ENCODE data around the gene BMPER.

Gene BMPER

DNA sequence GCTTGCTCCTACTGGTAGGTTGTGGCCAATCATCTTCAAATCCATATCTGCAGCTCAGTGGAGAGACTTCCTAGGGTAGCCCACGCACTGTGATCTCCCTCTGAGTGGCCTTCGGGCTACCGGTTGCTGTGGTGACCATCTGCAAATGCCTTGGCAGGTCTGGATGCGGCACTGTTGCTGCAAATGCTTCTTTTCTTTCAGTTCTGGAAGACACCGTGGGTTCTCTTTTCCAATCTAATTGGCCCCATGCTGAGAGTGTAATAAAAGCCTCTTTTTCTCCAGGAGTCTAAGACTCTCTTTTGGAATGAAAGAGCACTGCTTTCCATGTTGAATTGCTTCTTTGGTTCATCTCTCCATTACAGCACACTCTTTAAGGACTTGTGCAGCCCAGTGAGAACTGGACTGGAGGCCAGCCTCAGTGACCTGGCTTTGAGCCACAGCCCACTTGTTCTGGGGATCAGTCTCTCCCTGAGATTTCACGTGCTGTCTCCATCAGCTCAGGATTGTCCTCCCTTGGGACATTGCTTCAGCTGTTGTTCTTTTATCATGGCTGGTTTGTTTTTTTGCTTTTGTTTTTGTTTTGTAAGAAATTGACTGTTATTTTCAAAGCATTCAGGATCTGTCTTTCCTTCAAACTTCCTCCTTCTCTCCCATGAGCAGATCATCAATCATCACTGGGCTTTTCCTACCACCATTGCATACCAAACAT lies 286.6 kb downstream of the BMPER start:
- DNase-seq, result no peak

DNA sequence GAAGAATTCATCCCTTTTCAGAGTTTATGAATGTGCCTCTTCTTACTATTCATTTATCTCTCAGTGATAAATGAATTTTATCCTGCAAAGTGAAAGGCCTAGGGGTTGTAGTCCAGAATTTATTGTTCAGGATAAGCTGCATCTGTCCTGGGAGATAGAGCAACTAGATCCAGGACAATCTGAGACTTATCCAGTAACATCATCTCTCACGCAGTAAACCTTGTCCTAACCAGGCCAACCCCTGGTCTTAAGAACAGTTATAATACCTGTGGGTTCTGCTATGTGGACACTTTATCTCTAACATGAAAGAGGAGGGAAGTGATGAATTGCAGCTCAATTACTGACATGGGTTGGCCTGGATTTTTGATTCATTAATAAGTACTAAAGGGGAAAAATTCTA lies 287.6 kb downstream of the BMPER start:
- no peak for DNase-seq

DNA sequence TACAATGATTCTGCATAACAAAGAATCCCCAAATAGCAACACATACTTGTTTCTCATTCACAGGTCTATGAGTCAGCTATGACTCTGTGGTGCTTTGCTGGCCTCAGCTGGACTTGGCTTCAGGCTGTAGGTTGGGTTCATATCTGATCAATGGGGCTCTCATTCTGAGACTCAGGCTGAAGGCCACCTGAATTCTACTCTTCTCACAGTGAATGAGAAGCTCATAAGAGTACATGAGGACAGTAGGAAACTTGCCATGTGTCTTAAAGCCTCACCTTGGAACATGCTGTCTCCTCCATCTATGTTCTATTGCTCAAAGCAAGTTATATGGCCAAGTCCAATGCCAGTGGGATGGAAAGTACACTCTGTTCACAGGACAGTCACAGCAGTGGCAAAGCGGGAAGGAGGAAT lies 292.9 kb downstream of the BMPER start:
- DNase-seq, result no peak

All from NCI-H2029 treated with DMSO at 0.1 percent for 48 hours (cell line).